NCI-H146 (cell line): ENCODE results near the gene OR5A2.
"Not testable (repeated sequence)": the region's sequence is repeated elsewhere in the genome, so short reads cannot be mapped to it uniquely, and the experiment has no call there.

ENCODE experiments used
- DNase-seq: peaks from one replicate; lab custom pipeline; 2025; lab: John Stamatoyannopoulos, UW

The OR5A2 gene

GRCh38 chr11:59426361-59427067 lies at the start of gene OR5A2:
TSS of gene OR5A2 (minus strand) at chr11:59426413. CDS start at chr11:59422953, 3,460 bp downstream.
- DNase-seq = no peak

GRCh38 chr11:59475176-59475575 lies 49.0 kb upstream of the OR5A2 start:
- DNase-seq = no peak

- no peak for DNase-seq
Observed at GRCh38 chr11:59473015-59473414, 46.8 kb upstream of the OR5A2 start, which contains the start of gene OR4D10. TSS of gene OR4D10 (plus strand) at chr11:59473315. CDS start at chr11:59477430, 4,115 bp downstream.

- DNase-seq = no peak
Observed at GRCh38 chr11:59463190-59463641, 37.0 kb upstream of the OR5A2 start.

GRCh38 chr11:59459916-59460315 lies 33.7 kb upstream of the OR5A2 start:
- DNase-seq = no peak

GRCh38 chr11:59456661-59457060 lies 30.4 kb upstream of the OR5A2 start, which contains the start of gene OR4D6:
TSS of gene OR4D6 (plus strand) at chr11:59456961. CDS start at chr11:59456961, 0 bp downstream.
- no peak for DNase-seq

GRCh38 chr11:59448484-59448883 lies 22.3 kb upstream of the OR5A2 start:
- DNase-seq = no peak

- DNase-seq = not testable (repeated sequence)
Observed at GRCh38 chr11:59445624-59446023, 19.4 kb upstream of the OR5A2 start.

GRCh38 chr11:59437770-59438169 lies 11.6 kb upstream of the OR5A2 start:
- no peak for DNase-seq

GRCh38 chr11:59436169-59436568 lies 10.0 kb upstream of the OR5A2 start, which contains the start of gene OR5A1:
TSS of gene OR5A1 (plus strand) at chr11:59436469. CDS start at chr11:59443169, 6,700 bp downstream.
- no peak for DNase-seq

- DNase-seq = peak; percentile 51
Observed at GRCh38 chr11:59429924-59430516, 3.8 kb upstream of the OR5A2 start.

- no peak for DNase-seq
Observed at GRCh38 chr11:59427068-59427382, 812 bp upstream of the OR5A2 start.

GRCh38 chr11:59425131-59425530 lies 1.1 kb downstream of the OR5A2 start:
- DNase-seq = no peak

- DNase-seq = no peak
Observed at GRCh38 chr11:59423835-59424234, 2.4 kb downstream of the OR5A2 start.

- DNase-seq = no peak
Observed at GRCh38 chr11:59418156-59418555, 8.1 kb downstream of the OR5A2 start.

- no peak for DNase-seq
Observed at GRCh38 chr11:59417023-59417422, 9.2 kb downstream of the OR5A2 start.

GRCh38 chr11:59416613-59417012 lies 9.6 kb downstream of the OR5A2 start:
- DNase-seq = no peak

- DNase-seq = no peak
Observed at GRCh38 chr11:59415111-59415510, 11.1 kb downstream of the OR5A2 start.

- no peak for DNase-seq
Observed at GRCh38 chr11:59413646-59414045, 12.6 kb downstream of the OR5A2 start.

- DNase-seq = no peak
Observed at GRCh38 chr11:59403546-59403945, 22.7 kb downstream of the OR5A2 start.

- DNase-seq = no peak
Observed at GRCh38 chr11:59401262-59401552, 25.0 kb downstream of the OR5A2 start.

GRCh38 chr11:59400461-59401261 lies 25.6 kb downstream of the OR5A2 start:
- DNase-seq = no peak

- no peak for DNase-seq
Observed at GRCh38 chr11:59394186-59394585, 32.0 kb downstream of the OR5A2 start.
